Stimulated activated CD4-positive, alpha-beta T cell treated with anti-CD3 and anti-CD28 coated beads, Interleukin-4, amount 100 ng/mL, for 24 hours (primary cell): ENCODE results near the gene DNAJB8.

Experiments
- DNase-seq: peaks from one replicate; pipeline ENCODE4 v3.0.0-alpha.2; 2020

The DNAJB8 gene

GRCh38 chr3:128424508-128425069 is 42.1 kb downstream of the DNAJB8 start:
- no peak for DNase-seq

DNA sequence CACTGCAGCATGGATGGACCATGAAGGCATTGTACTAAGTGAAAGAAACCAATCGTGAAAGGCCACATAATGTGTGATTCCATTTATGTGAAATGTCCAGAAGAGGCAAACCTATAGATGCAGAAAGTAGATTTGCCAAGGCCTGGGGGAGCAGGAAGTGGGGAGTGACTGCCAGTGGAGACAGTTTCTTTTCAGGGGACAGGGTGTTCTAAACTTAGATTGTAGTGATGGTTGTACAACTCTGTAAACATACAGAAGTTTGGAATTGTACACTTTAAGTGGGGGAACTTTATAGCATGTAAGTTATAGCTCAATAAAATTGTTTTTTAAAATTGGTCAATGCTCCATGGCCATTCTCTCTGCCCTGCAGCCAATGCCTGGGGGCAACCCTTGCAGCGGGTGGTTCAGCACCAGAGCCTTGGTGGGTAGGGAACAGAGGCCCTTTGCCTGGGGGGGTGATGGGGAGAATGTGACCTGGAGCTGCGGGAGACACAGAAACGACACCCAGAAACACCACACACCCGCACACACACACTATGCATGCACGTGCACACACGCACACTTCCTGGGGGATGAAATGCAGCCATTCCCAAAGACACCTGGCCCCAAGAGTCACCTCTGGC is 43.1 kb downstream of the DNAJB8 start:
- no peak for DNase-seq

GRCh38 chr3:128422762-128423524 is 43.7 kb downstream of the DNAJB8 start:
- no peak for DNase-seq

- DNase-seq = no peak
Observed at GRCh38 chr3:128421966-128422365, 44.7 kb downstream of the DNAJB8 start.

DNA sequence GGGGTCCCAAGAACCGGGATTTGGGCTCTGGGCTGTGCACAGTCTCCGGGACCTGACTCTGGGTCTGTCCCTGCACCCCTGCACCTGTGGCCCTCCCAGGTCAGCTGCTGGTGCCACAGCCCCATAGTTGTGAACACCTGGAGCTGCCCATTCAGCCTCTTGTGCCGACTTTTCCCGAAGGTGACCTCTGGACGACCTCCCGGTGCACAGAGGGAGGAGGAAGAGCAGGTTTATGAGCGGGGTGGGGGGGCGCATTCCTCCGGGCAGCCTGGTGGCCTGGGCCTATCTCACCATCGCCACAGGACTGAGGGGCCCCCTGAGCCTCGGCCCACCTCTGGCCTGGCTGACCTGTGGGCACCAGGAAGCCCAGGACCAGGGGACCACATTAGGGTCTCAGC is 45.3 kb downstream of the DNAJB8 start:
- DNase-seq = no peak

DNA sequence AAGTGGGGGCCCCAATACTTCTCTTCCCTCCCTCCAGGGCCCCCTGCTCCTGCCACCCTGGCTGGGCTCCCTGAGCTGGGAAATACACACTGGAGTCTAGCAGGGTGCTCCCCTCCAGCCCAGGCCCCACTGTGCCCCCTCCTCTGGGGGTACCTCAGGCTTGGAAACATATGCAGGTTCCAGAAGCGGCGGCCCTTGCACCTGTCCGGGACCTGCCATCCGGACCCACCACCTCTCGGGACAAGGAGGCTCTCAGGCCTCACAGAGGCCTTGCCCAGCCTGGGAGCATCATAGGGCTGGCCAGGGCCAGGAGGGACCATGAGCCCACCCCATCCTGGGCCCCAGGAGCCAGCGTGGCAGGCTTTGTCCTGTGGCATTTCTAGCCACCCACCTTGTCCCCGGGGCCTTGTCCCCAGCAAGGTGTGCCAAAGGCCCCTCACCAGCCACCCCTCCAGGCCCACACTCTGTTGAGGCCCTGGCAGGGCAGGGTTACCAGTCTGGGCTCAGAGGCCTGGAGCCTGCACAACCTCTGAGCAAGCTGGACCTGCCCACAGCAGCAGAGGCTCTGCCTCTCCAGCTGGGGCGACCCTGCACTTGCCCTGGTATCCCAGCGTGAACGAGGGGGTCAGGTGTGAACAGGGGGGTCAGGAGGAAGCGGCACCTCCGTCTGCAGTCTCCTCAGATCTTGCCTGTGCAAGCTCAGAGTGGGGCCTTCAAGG is 45.8 kb downstream of the DNAJB8 start:
- no peak for DNase-seq

GRCh38 chr3:128420289-128420688 is 46.4 kb downstream of the DNAJB8 start:
- no peak for DNase-seq

GRCh38 chr3:128419311-128419710 is 47.4 kb downstream of the DNAJB8 start:
- DNase-seq = no peak

GRCh38 chr3:128418900-128419299 is 47.8 kb downstream of the DNAJB8 start:
- no peak for DNase-seq

DNA sequence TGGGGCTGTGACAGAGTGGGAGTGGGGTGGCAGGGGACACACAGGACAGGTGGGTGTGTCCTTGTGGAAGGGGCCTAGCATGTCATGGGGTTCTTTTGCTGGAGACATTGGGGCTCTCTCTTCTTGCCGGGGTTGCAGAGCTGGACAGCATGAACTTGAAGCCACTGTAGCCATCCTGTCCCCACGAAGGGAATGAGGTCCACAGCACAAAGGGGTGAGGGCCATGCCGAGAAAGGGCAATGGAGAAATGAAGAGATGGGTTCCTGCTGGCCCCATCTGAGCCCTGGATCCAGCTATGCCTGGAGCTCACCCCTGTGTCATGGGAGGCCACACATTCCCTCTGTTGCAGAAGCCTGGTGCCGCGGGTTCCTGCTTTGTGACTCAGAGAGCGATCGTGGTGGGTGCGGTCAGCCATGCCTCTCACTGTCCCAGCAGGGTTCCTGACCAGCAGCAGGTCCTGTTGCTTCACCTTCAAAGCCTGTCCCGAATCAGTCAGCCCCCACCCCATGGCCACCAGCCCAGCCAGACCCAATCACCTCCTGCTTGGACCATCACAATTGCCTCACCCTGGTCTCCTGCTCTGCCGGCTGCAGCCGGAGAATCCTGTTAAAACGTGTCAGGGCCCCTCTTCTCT is 50.0 kb downstream of the DNAJB8 start:
- DNase-seq = no peak

GRCh38 chr3:128415773-128416577 is 50.7 kb downstream of the DNAJB8 start:
- no peak for DNase-seq

GRCh38 chr3:128415200-128415772 is 51.4 kb downstream of the DNAJB8 start:
- DNase-seq = no peak

- DNase-seq = no peak
Observed at GRCh38 chr3:128413413-128414205, 53.1 kb downstream of the DNAJB8 start.

GRCh38 chr3:128413003-128413370 is 53.7 kb downstream of the DNAJB8 start:
- DNase-seq = no peak
